AG20443 (cell line): Measurements from ENCODE around the gene ZNG1B.
A peak's percentile ranks its signal among the peaks of the same experiment; 100 is the strongest.
"Not testable (repeated sequence)": the region's sequence is repeated elsewhere in the genome, so short reads cannot be mapped to it uniquely, and the experiment has no call there.

Experiments used
- DNase-seq: peaks from one replicate; pipeline ENCODE4 v3.0.0; 2012; ENCODE audit warnings: low spot score, mixed read lengths

Gene ZNG1B

DNA sequence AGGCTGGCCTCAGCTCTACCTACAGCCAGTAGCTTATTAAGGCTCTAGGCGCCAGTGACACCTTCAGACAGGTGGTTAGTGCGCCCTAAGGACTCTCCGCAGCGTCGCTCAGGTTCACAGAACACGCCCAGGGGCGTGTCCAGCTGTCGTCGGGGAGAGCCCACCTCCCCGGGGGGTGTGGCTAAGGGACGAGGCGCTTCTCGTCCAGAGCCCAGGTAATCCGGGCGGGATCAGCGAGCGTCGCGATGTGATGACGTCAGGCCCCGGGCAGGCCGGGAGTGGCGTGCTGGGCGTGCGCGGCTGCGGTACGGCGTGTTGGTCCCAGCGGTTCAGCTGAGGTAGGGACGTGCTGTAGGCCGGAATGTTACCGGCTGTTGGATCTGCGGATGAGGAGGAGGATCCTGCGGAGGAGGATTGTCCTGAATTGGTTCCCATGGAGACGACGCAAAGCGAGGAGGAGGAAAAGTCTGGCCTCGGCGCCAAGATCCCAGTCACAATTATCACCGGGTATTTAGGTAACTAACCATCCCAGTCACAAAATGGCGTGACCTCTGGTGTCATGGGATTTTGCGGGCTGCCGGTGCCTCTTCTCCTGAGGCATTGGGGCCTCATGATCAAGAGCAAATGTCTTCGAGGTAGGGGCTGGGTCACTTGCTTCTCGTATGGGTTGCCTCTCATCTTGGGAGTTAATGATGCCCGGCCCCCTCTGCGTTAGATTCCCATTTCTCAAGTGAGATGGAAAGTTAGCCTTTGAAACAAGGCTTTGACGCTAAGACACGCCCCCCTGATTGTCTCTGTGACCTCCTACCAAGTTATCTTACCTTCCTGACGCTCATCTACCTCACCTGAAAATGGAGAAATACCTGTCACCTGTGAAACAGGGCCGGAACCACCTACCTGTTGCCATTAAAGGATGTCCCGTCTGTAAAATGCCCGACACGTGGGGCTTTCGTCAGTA, at the start of gene ZNG1B:
Gene ZNG1B, plus strand, starts transcription at position 184 of the 958 bp plus-strand sequence. Its CDS starts 178 bp downstream, at position 362.
- not testable (repeated sequence) for DNase-seq

DNA sequence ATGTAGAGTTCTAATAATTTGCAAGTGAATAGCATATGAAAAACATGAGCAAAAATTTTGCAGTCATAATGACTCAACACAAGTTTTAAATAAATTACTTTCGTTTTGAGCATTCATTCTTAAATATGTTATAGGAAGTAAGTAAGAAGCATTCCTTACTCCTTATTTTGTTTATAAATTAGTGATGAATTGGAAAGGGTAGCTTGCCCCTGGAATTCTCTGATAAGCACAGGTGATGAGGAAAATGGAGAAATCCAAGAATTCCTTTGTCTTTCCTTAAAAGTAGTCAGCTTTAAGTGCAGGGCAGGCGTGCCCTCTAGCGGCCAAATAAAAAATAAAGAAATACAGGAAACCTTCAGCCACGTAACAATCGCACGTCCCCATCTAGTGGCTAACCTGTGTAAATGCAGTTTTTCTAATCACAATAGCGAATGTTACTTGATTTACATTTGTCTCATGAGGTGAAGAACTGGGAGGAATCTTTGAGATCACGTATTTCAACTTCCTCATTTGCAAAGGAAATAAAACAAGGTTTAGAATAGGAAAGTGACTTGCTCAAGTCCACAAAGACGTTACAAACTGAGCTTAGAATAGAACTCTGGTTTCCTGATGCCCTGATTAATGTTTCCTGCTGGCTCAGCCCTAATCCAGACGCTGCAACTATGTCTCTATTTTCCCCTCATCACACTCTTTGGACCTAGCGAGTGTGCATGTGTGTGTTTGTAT, 47.2 kb upstream of the ZNG1B start:
- DNase-seq, result peak; percentile 70

DNA sequence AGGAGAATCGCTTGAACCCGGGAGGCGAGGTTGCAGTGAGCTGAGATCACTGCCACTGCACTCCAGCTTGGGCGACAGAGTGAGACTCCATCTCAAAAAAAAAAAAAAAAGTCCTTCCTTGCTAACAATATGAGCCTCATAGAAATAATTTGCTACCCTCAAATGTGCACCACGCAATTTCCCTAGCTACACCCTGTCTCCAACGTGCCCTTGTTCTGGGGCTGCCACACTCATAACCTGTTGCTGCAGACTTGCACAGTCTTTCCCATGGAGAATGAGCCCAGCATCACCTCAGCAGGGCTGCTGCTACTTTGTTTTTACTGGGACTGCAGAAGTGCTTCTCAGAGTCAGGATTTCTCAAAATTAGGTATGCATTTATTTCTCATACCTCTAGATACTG, 46.4 kb upstream of the ZNG1B start:
- DNase-seq, result no peak

DNA sequence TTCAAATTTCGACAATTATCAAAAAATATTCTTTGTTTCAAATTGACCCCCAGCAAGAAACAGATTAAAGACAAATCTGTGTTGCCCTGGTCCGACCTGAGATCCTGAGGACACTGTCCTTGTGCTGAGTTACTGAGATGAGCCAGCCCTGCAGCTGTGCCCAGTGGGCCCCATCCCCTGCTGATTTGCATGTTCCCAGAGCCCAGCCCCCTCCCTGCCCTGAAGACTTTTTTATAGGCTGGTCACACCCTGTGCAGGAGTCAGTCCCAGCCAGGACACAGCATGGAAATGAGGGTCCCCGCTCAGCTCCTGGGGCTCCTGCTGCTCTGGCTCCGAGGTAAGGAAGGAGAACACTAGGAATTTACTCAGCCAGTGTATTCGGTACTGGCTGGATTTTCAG, 31.4 kb upstream of the ZNG1B start:
- DNase-seq, result no peak

DNA sequence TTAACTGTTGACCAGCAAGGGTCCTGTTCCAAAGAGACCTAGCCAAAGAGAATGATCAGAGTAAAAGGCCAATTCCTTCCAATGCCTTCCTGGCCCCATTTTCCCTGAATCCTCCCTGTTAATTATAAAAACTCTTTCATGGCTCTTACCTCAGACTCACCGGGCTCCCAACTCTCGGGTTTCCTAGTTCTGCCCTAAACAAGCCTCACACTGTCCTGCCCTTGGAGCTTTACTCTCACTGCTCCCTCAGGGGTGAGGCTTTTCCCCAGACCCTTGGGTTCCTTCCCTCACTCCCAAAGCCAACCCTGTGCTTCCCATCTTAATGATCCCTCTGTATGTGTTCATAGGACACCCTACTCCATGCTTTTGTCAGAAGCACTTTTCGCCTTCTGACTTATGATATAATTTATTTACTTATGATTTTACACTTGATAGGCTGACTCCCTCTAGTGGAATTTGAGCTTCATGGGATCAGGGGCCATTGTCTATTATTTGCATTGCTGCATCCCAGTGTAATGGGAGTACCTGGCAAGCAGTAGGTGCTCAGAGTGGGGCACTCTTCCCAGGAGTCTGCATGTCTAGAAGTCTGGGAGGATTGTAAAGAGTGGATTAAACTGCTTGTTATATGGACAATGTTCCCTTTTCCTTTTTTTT, 29.9 kb upstream of the ZNG1B start:
- no peak for DNase-seq

DNA sequence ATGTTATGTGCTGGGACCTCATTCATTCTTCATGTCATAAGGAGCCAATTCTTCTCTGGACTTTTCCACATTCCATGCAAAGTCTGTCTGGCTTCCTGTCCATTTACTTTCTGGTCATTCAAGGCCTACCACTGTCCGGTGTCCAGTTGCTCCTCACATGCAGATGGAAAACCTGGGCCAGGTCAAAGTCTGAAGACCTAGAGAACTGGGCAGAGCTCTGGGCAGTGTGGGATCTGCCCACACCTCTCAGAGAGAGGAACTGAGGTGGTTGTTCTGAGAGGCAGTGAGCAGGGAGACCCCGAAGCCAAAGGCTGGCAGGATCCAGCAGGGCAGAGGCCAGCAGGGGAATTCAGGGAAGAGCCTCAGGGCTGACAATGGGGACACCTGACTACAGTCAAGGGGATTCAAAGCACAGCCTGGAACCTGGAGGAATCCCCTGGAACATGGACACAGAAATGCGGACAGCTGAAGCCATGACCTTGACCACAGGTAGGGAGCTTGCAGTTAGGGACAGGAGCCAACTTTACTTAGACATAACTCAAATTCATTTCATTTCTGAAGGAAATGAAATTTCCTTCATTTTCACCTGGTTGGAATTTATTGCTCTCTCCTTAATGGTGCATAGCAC, 25.7 kb upstream of the ZNG1B start:
- not testable (repeated sequence) for DNase-seq

DNA sequence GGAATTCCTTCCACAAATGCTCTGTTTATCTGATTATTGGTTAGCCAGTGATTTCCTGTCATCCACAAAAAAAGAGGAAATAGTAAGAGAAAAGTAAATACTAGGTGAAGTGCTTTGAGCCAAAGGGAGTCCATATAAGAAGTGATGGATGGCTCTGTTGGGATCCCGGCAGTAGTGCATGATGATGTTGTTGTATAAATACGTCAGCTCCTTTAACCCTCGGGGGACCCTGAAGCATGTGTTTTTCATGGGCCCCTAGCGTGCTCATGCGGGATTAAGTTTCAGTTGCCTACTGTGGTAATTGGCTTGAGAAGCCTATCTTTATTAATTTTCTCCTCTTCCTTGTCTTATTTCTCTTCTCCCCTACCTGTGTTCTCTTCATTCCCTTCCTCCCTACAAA, 24.7 kb upstream of the ZNG1B start:
- DNase-seq, result not testable (repeated sequence)

DNA sequence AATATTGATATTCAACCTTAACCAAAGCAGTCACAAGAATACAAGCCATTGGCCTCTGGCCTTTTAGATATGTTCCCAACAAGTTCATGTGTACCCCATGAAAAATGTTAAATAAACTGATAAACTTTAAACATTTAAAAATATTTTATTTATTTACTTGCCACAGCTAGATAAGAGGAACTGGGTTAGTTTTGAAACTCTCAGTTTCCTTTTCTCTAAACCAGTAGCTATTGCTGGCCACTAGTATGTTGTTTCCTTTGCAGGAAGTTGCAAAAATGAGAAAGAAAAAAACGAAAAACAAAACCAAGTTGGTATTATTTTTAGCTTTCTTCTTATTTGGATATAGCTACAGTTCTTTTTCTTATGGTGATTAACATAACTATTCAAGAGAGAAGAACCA, 5.7 kb upstream of the ZNG1B start:
- DNase-seq, result not testable (repeated sequence)

DNA sequence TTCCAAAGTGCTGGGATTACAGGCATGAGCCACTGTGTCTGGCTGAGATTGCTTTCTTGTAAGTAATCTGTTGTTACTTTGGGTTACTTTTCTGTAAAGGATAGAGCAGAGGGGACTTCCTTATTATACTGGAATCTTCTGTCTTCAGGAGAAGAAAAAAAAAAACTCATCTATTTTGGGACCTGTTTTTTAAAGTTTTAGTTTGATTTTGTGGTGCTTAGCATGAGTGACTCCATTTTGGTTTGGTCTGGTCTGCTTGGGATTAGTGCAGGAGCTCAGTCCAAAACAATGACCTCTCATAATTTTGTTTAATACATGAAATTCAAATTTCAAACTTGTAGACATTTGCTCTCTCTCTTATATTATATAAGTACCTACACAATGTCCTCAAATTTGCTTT, 4.0 kb upstream of the ZNG1B start:
- not testable (repeated sequence) for DNase-seq

DNA sequence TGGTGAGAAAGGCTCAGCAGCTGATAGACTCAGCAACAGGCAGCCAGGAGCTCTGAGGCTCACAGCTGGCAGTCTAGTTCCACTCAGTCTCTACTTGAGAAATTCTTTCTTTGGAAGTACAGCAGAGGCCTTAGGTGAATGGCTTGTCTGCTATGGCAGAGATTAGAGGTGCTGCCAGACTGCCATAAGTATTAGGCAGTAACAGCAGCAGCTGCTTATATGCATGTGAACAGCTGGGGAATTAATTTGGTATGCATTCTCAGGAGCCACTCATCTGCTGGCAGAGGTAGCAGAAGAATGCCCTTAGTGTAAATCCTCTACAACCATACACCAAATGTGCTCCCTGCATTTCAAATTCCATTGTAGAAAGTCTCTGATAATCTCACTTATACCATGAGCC, 28.3 kb downstream of the ZNG1B start:
- DNase-seq, result not testable (repeated sequence)

DNA sequence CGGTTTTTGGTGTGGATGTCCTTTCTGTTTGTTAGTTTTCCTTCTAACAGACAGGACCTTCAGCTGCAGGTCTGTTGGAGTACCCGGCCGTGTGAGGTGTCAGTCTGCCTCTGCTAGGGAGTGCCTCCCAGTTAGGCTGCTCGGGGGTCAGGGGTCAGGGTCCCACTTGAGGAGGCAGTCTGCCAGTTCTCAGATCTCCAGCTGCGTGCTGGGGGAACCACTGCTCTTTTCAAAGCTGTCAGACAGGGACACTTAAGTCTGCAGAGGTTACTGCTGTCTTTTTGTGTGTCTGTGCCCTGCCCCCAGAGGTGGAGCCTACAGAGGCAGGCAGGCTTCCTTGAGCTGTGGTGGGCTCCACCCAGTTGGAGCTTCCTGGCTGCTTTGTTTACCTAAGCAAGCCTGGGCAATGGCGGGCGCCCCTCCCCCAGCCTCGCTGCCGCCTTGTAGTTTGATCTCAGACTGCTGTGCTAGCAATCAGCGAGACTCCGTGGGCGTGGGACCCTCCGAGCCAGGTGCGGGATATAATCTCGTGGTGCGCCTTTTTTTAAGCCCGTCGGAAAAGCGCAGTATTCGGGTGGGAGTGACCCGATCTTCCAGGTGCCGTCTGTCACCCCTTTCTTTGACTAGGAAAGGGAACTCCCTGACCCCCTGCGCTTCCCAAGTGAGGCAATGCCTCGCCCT, 39.3 kb downstream of the ZNG1B start:
- DNase-seq, result not testable (repeated sequence)

DNA sequence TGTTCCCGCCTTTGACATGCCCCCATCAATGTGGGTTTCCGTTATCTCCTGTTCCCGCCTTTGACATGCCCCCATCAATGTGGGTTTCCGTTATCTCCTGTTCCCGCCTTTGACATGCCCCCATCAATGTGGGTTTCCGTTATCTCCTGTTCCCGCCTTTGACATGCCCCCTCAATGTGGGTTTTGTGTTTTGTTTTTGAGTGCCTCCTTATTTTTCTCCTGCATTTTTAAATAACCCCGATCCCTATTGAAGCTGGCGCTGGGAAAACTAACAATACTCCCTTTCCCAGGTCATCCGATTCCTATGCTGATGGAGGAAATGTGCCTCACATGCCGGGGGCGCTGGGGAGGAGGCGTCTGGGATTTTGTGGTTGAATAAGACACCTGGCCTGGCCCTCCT, 59.0 kb downstream of the ZNG1B start:
- DNase-seq, result not testable (repeated sequence)

DNA sequence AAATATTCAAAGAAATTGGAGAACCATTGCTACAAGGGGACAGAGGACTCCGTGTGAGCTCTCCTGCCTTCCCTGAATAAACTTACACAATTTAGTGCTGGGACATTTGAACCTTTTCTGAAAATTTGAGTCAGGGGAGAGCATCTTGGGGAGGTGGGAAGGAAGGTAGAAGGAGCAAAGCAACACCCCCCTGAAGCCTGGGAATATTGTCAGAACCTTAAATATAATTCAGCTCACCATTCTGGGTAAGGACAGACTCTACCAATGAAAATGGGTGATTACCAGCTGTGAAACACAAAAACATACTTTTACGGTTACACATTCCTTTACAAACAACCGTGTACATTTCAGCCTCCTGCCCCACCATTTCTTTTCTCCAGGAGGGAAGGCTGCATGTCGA, 60.9 kb downstream of the ZNG1B start, which contains the start of gene FOXD4L1:
Gene FOXD4L1, plus strand, starts transcription at position 301 of the 400 bp plus-strand sequence. CDS start 592 bp downstream, outside the sequence.
- DNase-seq, result not testable (repeated sequence)

DNA sequence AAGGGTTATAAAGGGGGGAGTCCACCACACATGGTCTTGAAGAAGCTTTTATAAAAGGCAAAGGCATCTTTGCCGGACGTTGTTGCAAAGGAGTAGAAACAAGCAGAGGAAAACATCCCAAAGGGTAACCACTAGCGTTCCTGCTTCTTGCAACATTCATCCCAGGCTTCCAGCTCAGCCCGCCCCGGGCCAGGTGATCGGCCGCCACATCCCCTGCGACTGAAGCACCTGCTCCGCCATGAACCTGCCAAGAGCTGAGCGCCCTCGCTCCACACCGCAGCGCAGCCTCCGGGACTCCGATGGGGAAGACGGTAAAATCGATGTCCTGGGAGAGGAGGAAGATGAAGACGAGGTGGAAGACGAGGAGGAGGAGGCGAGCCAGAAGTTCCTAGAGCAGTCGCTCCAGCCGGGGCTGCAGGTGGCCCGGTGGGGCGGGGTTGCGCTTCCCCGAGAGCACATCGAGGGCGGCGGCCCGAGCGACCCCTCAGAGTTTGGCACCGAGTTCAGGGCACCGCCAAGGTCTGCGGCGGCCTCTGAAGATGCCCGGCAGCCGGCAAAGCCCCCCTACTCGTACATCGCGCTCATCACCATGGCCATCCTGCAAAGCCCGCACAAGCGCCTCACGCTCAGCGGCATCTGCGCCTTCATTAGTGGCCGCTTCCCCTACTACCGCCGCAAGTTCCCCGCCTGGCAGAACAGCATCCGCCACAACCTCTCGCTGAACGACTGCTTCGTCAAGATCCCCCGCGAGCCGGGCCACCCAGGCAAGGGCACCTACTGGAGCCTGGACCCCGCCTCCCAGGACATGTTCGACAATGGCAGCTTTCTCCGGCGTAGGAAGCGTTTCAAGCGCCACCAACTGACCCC, 61.8 kb downstream of the ZNG1B start:
- not testable (repeated sequence) for DNase-seq

DNA sequence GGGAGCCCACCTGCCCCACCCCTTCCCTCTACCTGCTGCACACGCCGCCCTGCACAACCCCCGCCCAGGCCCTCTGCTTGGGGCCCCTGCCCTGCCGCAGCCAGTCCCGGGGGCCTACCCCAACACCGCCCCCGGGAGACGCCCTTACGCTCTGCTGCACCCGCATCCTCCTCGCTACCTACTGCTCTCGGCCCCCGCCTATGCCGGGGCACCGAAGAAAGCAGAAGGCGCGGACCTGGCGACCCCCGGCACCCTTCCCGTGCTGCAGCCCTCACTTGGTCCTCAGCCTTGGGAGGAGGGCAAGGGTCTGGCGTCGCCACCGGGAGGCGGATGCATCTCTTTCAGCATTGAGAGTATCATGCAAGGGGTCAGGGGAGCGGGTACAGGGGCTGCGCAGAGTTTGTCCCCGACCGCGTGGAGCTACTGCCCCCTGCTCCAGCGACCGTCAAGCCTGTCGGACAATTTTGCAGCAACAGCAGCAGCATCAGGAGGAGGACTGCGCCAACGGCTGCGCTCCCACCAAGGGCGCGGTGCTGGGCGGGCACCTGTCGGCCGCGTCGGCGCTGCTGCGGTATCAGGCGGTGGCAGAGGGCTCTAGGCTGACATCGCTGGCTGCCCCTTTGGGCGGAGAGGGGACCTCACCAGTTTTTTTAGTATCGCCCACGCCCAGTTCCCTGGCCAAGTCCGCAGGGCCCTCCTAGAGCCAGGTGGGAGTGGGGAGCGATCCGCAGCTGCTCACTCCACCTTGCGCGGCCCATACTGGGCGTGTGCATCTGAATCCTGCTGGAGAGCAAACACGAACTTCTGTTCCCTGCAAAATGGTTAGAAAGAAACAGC, 62.6 kb downstream of the ZNG1B start:
- DNase-seq, result not testable (repeated sequence)

DNA sequence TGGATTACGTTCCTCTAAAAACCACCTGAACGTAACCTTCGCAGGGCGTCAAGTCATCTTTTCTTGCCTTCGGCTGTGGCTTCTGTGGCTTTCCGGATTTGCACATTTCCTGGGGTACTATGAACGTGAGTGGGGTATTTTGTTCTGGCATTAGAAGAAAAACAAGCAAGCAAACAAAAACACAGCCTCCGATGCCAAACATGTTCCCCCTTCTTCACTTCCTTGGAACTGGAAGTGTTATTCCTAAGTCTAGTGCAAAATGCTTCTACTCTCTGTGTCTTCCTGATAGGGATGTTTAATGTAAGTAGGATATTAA, 63.2 kb downstream of the ZNG1B start:
- DNase-seq, result not testable (repeated sequence)

DNA sequence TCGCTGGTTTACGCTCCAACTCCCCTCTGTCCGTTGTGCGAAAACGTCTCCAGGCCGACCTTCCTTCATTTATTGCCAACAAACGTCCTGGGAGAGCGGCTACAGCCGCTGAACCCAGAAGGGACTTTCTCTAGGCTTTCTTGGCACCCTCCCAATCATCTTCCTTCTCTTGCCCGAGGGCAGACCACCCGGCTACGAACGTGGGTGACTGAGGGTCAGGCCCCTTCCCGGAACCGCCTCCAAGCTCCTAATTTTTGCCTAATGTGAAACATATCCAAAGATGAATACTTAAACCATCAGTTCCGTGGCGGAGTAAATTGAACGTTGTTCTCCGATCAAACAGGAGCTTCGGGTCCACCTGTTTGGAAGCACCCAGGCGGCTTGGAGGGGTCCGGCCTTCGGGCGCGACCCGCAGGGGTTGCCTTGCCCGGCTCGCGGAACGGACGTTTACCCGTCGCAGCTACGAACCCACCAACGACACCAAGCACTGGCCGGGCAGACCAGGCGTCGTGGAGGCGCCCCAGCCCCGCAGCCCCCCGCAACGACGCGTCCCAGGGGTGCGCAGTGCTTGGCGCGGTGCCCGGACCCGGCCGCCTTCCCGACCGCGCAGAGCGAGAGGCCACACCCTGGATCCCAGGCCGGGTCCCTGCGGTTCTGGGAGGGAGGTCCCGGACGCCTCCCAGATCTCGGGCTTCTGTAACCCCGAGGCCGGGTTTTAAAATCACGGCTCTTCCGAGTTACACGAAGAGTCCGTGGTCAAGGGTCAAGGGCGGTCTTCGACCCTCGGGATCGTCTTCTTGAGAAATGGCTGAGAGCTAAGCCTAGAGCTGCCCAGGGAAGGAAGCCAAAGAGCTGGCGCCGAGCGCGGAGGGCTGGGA, 65.0 kb downstream of the ZNG1B start:
- DNase-seq, result not testable (repeated sequence)
